ENCODE data around the gene NID1.
"Not testable (repeated sequence)": the region's sequence is repeated elsewhere in the genome, so short reads cannot be mapped to it uniquely, and the experiment has no call there.

Gene NID1

DNA sequence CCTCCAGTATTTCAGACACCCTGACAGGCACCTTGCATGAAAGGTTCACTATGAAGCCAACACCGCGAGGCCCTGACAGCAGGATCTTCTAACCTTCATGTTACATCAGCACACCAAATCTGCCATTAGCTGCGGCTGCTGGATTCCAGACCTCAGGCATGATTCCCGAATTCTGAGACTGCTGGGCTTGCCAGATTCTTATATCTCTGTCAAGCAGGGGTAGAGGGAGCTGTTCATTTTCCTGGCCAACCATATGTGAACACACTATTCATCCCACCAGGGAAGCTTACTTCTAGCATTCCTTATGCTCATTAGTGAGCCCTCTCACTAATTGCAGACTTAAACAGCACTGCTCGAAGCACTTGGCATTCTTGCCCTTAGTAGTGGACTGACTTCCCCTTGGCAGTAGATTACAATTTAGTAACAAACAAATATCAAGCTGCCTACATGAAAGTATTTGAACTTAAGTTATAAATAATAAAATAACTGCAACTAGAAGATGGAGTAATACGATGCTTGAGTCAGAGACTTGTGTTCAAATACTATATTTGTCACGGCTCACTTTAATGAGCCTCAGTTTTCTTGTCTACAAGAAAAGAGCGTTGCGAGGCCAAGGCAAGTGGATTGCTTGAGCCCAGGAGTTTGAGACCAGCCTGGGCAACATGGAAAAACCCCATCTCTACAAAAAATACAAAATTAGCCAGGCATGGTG lies 43.3 kb downstream of the NID1 start:
- no peak for DNase-seq

DNA sequence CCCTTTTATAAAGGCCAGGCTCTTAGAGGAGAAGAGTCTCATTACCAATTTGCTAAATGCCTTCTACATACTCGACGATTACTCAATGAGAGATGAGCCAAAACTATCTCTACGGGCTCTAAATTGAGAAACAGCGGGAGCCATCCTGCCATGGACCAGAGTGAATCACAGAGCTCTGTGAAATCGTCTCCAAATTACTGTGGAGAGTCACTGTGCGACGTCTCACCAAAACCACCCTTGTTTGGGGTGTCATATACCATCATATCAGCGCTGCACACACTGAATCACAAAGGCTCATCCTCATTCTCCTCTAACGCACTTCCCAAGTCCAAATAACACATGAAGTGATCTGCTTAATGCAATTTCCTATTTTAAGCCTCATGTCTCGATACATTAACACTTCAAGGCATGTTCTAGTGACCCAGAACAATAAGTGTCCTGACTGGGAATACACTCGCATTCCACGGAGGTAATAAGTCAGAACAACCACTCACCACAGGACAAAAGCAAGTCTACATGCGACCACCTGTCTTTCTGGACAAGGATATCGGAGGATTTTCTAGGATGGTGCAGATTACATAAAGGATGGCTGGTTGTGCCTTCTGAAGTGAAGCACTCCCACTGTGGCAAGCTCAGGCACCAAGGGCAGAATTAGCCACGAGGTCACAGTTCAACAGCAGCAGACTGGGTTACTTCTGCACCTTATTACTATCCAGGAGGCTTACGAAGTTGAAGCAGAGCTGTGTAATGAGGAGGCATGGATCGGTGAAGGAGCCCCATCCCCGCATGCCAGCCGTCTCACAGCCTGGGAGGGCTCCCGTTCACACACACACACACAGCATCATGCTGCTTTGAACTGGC lies 44.3 kb downstream of the NID1 start:
- DNase-seq: no peak

DNA sequence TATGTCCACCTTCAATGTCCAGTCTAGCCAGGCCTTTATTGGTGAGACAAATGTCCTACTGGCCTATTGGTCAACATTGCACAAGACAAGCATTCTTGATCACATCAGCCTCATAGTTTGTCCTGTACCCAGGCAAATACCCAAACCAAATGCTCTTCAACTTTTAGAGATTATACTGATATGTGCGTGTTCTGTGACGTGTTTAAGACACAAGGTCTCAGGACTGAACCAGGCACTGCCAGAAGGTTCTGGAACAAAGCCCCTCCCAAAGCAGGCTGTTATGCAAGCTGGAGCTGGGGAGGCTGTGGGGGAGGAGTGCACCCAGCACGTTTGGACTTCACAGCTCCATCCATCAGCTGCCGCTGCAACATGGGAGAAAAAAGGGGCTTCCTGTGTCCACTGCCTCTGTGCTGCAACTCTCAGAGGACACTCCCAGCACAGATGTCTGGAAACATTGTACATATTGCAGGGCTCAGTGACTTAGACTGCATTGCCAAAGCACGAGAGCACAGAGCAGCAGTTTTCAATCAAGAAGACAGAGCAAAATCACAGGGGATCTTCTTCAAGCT lies 45.9 kb downstream of the NID1 start:
- DNase-seq: no peak

DNA sequence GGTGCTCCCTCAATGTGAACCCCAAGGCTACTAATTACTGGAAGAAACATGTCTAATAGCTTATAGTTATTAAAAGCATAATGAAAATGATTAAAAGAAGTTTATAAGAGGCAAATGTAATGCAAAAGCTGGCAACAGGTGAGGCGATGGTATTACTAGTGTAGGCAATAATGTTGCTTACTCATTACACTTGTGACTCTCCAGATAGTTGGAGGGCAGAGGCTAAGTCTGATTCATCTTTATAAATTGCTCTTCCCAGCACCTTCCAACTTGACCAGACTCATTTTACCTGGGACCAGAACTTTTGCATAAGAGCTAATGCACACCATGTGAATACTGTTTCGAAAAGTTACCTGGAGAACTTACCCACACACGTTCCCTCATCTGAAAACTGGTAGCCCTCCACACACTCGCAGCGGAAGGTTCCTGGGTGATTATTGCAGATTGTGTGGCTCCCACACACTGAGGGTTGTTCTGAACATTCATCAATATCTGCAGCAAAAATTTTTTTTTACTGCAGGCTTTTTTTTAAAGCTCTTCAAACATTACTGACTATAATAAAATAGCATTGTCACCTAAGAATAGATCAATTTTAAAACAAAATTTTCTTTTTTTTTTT lies 48.0 kb downstream of the NID1 start:
- no peak for DNase-seq

DNA sequence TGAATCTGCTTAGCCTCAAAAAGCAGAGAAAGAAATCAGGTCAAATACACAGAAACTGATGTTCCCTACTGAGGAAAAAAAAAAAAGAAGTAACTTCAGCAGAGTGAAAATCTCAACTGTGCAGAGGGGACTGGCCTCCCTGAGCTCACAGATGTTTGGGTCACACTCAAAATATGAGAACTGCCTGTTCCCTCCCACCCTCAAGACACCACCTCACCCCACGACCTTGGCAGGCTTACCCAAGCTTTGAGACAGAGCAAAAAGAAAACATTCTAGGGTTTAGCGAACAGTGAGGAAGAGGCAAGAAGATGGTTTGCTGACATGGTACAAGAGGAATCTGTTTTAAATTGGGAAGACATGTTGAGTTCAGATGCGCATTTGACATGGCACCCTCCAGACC lies 48.8 kb downstream of the NID1 start:
- no peak for DNase-seq

DNA sequence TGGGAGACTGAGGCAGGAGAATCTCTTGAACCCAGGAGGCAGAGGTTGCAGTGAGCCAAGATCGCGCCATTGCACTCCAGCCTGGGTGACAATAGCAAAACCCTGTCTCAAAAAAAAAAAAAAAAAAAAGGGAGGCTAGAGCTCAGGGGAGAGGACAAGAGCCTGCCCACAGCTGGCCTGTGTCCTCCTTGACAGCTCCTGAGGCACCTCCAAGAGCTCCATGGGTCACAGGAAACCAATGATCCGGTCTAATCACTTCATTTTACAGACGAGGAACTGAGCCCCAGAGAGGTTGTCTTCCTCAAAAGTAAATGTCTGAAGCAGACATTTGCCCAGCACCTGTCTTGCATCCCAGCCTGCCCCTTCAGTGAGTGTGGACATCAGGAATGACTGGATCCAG lies 49.4 kb downstream of the NID1 start:
- no peak for DNase-seq

DNA sequence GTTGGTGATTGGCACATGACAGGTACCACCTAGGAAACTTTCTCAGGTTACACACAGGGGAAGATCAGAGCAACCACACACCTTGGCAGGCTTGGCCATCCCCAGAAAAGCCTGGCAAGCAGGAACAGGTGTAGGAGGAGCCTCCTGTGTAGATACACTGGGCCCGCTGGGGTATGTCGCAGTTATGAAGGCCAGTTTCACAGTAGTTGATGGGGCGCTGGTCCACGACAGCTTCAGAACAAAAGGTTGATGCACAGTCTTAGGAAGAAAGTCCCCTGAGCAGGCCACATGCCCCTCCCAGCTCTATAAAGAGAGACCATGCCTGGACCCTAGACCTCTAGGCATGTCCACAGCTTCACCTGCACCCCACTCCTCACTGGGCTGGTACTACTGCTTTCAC lies 51.6 kb downstream of the NID1 start:
- no peak for DNase-seq

DNA sequence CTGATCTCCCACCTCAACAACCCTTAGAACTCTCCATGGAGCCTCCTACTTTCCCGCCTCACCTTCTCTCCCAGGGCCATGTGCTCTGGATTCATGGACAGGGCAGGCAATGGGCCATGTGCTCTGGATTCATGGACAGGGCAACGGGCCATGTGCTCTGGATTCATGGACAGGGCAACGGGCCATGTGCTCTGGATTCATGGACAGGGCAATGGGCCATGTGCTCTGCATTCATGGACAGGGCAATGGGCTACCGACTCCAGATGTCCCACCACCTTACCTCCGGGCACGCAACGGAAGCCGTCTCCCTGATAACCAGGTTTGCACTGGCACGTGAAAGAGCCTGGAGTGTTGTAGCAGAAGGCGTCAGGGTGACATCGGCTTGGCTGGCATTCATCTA lies 53.2 kb downstream of the NID1 start:
- DNase-seq: no peak

DNA sequence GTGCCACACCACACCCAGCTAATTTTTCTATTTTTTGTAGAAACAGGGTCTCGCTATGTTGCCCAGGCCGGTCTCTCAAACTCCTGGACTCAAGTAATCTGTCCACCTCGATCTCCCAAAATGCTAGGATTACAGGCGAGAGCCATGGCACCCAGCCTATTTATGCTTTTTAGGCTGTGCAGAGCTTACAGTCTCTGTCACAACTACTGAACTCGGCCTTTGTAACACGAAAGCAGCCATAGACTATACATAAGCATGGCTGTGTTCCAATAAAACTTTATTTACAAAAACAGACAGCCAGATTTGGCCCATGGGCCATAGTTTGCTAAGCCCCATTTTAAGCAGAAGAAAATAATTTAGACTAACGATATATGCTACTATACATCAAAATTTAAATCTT lies 54.4 kb downstream of the NID1 start:
- DNase-seq: no peak

DNA sequence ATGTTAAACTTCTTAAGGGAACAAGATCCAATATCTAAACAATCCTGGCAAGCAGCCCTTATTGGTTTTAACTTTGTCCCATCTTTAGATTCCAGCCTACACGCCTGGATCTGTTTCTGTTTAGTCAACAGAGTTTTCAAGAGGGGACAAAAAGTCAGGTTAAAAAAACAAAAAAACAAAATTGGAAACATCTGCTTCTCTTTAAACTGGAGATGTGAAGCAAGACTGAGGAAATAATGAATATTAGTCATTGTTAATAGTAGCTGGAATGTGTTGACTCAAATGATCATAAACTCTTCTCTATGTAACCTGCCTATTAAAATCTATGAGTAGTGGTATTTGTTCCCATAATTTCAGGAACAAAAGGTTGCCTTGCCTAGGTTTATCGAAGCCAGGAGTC lies 55.0 kb downstream of the NID1 start:
- DNase-seq: no peak

DNA sequence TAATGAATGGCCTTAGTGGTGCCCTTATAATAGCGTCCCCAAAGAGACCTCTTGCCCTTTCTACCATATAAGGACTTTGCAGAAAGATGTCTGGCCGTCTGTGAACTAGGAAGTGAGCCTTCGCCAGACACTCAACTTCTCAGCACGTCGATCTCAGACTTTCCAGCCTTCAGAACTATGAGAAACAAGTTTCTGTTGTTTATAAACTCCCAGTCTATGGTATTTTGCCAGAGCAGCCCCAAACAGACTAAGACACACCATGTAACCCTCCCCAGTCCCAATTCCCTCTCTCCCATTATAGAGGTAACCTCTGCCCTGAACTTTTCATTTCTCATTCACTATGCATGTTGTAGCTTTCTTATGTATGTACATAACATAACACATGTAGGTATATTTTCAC lies 55.7 kb downstream of the NID1 start:
- no peak for DNase-seq

DNA sequence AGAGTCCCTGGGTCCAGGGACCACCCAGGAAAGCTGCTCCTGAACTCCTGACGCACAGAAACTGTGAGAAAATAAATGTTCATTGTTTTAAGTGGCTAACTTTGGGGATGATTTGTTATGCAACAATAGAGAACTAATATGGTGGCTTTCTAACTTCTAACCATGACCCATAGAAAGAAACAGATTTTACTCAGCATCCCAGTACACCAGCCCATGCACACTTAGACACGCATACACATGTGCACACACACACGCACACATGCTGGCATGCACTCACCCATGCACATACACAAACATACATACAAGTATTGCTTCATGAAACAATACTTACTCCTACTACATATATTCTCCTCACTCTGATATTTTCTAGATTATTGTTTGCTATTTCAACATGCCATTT lies 57.1 kb downstream of the NID1 start:
- DNase-seq: no peak

DNA sequence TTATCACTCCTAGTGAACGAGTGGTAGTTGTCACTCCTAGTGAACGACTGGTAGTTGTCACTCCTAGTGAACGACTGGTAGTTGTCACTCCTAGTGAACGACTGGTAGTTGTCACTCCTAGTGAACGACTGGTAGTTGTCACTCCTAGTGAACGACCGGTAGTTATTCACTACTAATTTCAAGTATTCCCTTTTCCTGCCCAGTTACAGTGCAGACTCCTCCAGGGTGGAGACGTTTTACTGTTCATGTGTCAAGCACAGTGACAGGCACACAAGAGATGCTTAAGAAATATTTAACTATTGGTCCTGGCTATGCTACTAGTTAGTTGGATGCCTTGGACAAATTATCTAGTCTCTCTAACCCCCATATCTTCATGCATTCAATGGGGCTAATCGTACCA lies 61.8 kb downstream of the NID1 start:
- DNase-seq: not testable (repeated sequence)

DNA sequence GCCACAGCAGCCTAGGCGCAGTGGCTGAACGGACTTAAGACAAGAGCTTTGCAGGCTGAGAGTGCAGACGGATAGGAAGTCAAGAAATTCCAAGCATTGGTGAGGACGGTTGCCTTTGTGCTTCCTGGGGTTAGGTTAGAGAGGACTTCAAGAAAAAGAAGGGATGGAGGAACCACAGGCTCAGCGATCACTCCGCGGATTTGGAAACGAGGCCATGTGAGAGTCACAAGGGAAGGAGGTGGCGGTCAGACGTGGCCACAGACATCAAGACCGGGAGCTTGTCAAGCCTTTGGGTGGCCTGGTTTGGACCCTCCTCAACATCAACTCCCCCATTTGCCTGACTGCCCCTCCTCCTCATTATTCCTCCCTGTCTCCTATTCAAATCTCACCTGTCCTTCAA lies 62.3 kb downstream of the NID1 start:
- no peak for DNase-seq

DNA sequence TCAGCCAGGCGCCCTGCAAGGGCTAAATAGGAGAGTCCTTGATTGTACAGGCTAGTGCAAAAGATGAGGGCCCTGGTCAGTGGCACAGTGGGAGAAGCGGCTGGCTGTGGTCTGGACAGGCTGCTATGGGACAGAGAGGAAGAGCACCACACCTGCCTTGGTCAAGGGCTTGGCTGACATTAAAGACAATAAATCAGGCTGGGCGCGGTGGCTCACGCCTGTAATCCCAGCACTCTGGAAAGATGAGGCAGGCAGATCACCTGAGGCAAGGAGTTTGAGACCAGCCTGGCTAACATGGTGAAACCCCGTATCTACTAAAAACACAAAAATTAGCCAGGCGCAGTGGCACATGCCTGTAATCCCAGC lies 62.9 kb downstream of the NID1 start:
- no peak for DNase-seq

DNA sequence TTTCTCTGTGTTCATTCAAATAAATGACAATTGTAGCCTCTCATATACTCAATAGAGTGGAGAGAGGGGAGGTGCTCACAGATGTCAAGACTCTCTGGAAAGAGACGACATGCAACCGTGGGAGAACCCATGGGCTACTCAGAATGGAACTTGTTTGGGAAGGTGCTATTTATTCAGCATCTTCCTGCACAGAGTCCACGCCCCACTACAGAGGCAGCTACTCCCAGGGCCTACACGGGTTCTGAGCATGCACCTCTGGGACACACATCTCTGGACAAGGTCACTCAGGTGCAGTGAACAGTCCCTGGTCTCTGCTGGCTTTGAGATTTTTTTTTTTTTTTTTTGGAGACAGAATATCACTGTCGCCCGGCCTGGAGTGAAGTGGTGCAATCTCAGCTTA lies 64.1 kb downstream of the NID1 start:
- DNase-seq: no peak

DNA sequence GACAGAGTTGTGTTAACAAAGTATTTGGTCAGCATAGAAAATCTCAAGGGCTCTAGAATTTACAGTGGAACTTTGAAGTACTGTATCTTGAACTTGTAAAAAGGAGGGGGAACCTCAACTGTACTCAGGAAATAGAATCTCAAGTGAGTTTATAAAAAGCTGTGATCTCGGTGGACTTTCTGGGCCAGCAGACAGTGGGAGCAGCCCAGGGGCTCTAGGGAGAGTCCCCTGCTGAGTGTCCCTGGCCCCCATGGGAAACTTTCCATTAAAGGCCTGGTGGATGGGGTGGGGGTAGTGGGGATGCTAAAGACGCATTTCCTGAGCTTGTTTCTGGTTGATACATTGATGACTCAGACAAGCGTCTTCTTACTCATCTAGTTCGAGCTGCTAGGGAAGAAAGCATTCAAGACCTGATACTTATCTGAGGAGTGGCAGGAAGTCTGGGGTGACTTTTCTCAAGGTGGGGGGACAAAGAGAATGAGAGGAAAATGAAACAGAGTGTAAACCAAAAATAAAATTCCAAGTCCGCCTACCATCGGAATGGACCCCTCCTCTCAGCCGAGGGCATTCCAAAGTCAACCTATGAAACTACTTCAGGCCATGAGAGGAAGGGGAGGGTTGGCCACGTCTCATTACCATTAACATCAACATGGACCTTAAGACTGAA lies 65.5 kb downstream of the NID1 start:
- DNase-seq: peak; percentile 72

DNA sequence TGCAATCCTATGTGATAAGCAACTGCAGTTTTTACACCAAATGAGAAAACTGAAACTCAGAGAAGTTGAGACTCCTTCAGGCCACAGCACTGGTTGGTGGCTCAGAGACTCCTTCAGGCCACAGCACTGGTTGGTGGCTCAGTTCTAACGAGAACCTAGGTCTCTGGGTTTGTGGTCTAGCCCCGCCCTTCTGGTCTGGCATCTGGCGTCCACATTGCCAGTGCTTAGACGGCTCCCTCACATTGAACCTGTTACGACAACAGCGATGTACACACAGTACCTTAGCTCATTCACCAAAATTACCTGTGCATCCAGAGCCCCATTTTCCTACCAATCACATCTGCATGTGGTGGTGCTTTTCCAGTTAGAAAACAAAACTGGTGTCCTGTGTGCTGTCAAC lies 66.1 kb downstream of the NID1 start:
- DNase-seq: no peak

DNA sequence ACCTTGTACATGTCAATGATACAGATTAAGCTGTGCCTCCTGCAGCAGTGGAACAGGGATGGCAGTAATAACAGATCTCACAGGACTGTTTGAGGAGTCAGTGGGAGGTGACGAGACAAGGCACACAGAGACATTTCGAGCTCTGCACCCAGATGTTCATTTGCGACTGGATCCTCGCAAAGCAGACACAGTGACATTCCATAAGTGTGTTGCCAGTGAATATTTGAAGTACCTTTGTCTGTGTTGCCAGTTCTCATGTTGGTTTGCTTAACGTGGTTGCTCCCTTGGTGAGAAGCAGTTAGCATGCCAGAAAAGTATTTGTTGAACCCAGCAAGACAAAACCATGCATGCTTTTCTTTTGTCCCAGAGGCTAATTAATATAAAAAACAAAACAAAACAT lies 67.0 kb downstream of the NID1 start:
- no peak for DNase-seq

DNA sequence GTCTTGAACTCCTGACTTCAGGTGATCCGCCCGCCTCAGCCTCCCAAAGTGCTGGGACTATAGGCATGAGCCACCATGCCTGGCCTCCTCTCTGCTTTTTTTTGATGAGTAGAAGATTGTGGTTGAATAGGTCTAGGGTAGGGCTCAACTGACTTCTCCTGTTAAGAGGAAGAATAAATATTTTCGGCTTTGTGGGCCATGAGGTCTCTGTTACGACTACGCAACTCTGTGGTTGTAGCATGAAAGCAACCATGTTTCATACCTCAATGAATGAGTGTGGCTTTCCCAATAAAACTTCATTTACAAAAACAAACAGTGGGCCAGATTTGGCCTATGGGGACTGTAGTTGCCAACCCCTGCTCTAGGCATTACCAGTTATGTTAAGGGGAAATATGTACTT lies 67.8 kb downstream of the NID1 start:
- no peak for DNase-seq

DNA sequence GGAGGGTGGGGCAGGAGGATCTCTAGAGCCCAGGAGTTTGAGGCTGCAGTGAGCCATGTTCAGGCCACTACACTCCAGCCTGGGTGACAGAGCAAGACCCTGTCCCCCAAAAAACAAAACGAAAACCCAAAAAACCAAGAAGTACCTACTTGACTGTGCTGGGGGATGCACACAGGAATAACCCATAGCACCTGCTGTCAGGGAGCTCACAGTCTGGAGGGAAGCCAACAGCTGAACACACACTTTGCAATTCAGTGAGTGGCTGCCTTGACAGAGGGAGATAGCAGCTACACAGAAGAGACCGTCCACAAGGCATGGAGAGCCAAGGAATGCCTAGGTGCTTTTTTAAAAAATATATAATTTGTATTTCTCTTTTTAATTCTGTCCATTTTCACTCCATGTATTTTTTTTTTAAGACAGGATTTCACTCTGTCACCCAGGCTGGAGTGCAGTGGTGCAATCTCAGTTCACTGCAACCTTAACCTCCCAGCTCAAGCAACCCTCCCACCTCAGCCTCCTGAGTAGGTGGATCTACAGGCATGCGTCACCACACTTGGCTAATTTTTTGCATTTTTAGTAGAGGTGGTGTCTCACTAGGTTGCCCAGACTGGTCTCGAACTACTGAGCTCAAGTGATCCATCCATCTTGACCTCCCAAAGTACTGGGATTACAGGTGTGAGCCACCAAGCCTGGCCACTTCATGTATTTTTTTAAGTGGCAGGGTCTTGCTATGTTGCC lies 68.7 kb downstream of the NID1 start:
- DNase-seq: no peak

DNA sequence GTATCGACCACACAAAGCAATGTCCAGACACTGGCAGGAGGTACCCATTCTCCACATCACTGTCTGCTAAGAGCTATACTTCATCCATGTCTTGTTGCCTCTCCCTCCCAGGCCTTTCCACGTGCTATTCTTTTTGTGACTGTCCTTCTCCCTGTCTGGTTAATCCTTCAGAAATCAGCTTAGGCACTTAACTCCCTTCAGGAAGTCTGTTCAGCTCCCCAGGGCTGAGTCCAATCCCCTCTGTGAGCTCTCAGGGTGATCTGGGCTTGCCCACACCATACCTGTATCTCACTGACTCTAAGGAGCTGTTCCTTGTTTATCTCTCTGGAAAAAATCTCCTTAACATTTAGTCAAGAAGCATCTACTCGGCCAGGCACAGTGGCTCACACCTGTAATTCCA lies 69.4 kb downstream of the NID1 start:
- no peak for DNase-seq

DNA sequence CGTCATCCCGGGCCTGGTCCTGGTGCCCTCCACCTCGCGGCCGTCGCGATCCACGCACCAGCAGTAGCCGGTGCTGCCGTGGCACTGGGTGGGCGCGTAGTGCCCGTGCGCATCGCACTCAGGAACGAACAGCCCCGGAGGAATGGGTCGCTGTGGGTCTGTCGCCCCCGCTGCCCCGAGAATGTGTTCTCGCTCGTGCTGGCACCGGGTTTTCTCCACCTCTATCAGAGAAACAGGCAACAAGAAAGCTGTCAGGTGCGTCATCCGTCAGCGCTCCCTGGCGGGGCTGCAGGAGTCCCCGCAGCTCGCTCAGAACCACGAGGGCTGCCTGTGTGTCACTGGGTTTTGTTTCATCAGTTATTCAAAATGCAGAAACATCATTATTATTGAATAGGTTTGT lies 71.2 kb downstream of the NID1 start:
- DNase-seq: no peak
